ENCODE measurements around the gene VWC2. TPM values are rescaled to one million over a fixed set of nuclear protein-coding genes. Genes with fewer than 3 reads are reported as not detected.

The VWC2 gene
- total and polyA plus RNA-seq, 9 donors, result 1.7 to 16.7 (median 6.1) TPM

DNA sequence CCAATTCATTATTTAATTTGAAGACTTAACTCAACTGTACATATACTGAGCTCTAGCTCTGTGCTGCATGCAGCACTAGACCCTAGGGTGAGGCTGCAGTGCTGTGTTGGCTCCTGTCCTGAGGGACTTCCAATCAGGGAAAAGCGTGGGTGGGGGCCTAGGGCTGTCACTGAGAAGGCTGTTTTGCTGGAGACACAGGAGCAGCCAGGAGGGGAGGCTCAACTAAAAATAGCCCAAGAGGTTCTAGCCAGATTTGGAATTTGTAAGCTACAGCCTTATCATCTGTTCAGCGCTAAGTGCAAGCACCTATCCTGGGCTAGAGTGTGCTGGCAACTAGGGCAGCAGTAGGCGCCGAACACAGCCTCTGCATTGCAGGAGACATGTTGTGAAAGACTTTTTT, 121.1 kb downstream of the VWC2 start:
- intact Hi-C loops (cut with DNase I), result no loop called here
- TF ChIP-seq EP300 (IDR thresholded peaks at IDR 0.05), result no peak
- TF ChIP-seq POLR2A (IDR thresholded peaks at IDR 0.05), result no peak
- TF ChIP-seq, protein P1, sequence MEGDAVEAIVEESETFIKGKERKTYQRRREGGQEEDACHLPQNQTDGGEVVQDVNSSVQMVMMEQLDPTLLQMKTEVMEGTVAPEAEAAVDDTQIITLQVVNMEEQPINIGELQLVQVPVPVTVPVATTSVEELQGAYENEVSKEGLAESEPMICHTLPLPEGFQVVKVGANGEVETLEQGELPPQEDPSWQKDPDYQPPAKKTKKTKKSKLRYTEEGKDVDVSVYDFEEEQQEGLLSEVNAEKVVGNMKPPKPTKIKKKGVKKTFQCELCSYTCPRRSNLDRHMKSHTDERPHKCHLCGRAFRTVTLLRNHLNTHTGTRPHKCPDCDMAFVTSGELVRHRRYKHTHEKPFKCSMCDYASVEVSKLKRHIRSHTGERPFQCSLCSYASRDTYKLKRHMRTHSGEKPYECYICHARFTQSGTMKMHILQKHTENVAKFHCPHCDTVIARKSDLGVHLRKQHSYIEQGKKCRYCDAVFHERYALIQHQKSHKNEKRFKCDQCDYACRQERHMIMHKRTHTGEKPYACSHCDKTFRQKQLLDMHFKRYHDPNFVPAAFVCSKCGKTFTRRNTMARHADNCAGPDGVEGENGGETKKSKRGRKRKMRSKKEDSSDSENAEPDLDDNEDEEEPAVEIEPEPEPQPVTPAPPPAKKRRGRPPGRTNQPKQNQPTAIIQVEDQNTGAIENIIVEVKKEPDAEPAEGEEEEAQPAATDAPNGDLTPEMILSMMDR (IDR thresholded peaks at IDR 0.05), result no peak
- Histone ChIP-seq H3K36me3 (no peaks in the 10 kb centered on the region), H3K27me3 (no peaks in the 10 kb centered on the region), H3K4me1 (ENCODE audit: insufficient read depth) (peaks cover 1% of the 10 kb centered on the region), H3K4me3 (no peak overlapping the region), H3K27ac (no peak overlapping the region), H3K9me3 (no peaks in the 10 kb centered on the region)
- DNase-seq, result no peak
- WGBS, 3 donors, result 83 to 85% (median 84%) methylated on average over 4 of the region's 4 CpGs

DNA sequence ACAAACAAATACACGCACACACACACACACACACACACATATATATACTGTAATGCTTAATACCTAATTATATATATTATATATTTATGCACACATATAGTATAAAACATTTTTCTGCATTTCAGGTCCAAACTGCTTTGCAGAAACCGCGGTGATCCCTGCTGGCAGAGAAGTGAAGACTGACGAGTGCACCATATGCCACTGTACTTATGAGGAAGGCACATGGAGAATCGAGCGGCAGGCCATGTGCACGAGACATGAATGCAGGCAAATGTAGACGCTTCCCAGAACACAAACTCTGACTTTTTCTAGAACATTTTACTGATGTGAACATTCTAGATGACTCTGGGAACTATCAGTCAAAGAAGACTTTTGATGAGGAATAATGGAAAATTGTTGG, 138.5 kb downstream of the VWC2 start:
- 89 to 92% (median 90%) methylated on average over 8 of the region's 8 CpGs for WGBS, 3 donors
- H3K27ac ChIP-seq, result no peak overlapping the region
- no peak for DNase-seq
- TF ChIP-seq POLR2A (IDR thresholded peaks at IDR 0.05) (no peak), EP300 (IDR thresholded peaks at IDR 0.05) (no peak)
- TF ChIP-seq, protein P1 (IDR thresholded peaks at IDR 0.05), result no peak
- intact Hi-C loops (cut with DNase I), result no loop called here
- H3K4me3 ChIP-seq, result no peak overlapping the region
- no peaks in the 10 kb centered on the region for H3K9me3 ChIP-seq
- no peaks in the 10 kb centered on the region for H3K36me3 ChIP-seq
- no peaks in the 10 kb centered on the region for H3K4me1 ChIP-seq (ENCODE audit: insufficient read depth)
- no peaks in the 10 kb centered on the region for H3K27me3 ChIP-seq

DNA sequence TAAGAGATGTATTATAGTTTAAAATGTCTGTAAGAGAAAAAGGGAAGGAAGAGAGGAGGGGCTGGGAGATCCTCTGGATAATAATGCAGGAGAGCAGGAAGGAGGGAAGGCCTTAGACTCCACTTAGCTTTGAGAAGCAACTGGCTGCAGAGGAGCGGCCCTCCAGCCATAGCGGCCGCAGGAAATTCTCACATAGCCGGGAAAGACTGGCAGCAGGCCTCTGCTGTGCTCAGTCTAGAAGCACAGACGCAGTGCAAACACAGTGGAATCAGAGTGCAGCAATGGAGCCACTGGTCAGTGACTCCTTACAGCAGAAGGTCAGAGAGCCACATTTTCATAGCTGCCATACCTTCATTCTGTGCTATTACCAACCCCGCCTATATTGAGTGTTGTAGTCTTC, 153.3 kb downstream of the VWC2 start:
- Histone ChIP-seq H3K9me3 (peaks cover 0 to 2% of the 10 kb centered on the region in 2 donors), H3K4me1 (ENCODE audit: insufficient read depth) (no peaks in the 10 kb centered on the region), H3K36me3 (no peaks in the 10 kb centered on the region), H3K27me3 (no peaks in the 10 kb centered on the region), H3K4me3 (no peak overlapping the region), H3K27ac (no peak overlapping the region)
- TF ChIP-seq POLR2A (IDR thresholded peaks at IDR 0.05), result no peak
- intact Hi-C loops (cut with DNase I), result no loop called here
- no peak for DNase-seq
- WGBS, 3 donors, result 89% methylated on average over 6 of the region's 6 CpGs

DNA sequence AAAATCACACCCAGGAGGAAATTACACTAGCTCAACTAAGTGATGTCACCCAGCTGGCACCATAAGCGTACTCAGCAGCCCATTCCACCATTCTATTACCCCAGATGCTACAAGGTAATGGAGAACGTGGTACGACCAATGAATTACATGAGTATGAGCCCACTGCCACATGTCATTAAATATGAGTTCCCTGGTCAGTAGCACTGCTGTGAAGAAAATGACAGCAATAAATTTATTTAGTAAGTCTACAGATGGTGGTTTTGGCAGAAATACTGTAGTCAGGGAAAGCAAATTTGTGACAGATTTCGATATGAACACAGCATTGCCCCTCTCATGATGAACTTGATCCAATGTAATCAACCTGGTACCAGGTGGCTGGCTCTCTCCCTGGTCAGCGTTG, 154.2 kb downstream of the VWC2 start:
- 91 to 94% (median 92%) methylated on average over 5 of the region's 5 CpGs for WGBS, 3 donors
- Histone ChIP-seq H3K4me1 (ENCODE audit: insufficient read depth) (no peaks in the 10 kb centered on the region), H3K36me3 (no peaks in the 10 kb centered on the region), H3K4me3 (no peak overlapping the region), H3K27me3 (no peaks in the 10 kb centered on the region), H3K27ac (no peak overlapping the region), H3K9me3 (peaks cover 0 to 3% of the 10 kb centered on the region in 2 donors)
- intact Hi-C loops (cut with DNase I), result no loop called here
- DNase-seq, result no peak
- no peak for TF ChIP-seq POLR2A (IDR thresholded peaks at IDR 0.05)
- no peak for TF ChIP-seq EP300 (IDR thresholded peaks at IDR 0.05)
- TF ChIP-seq, protein P1 (IDR thresholded peaks at IDR 0.05), result no peak

- intact Hi-C loops (cut with DNase I), result no loop called here
- Histone ChIP-seq H3K27ac (no peak overlapping the region), H3K36me3 (no peaks in the 10 kb centered on the region), H3K27me3 (no peaks in the 10 kb centered on the region), H3K4me3 (no peak overlapping the region), H3K4me1 (ENCODE audit: insufficient read depth) (no peaks in the 10 kb centered on the region), H3K9me3 (peaks cover 0 to 3% of the 10 kb centered on the region in 2 donors)
- WGBS, 3 donors, result 89 to 100% (median 91%) methylated on average over 2 of the region's 2 CpGs
- DNase-seq, result no peak
- TF ChIP-seq, protein P1 (IDR thresholded peaks at IDR 0.05), result no peak
- TF ChIP-seq POLR2A (IDR thresholded peaks at IDR 0.05) (no peak), EP300 (IDR thresholded peaks at IDR 0.05) (no peak)
Measured at GRCh38 chr7:49928787-49929186, 155.3 kb downstream of the VWC2 start.

Data from ovary (tissue), 9 donors.